K562 (cell line): ENCODE data around the gene LRRC39. TPM values are rescaled to one million over a fixed set of nuclear protein-coding genes. Genes with fewer than 3 reads are reported as not detected.

Experiments
- ATF3 ChIP-seq, 2 experiments: fragments of 450-650 bp in 1 of 2; sonication (generic) in 1 of 2; formaldehyde crosslinking in 1 of 2; IDR thresholded peaks in 1 of 2; conservative IDR thresholded peaks in 1 of 2; 2 replicates each; pipeline versions ENCODE4 v1.6.1 to v1.8.1; 2016 to 2023; ENCODE audit warnings: mild to moderate bottlenecking in 2 of 2, moderate library complexity in 2 of 2, inconsistent platforms in 1 of 2, missing genetic modification reagents in 1 of 2
- CHD2 ChIP-seq: IDR thresholded peaks from 2 replicates; pipeline ENCODE4 v1.6.1; 2011; ENCODE audit warnings: low read depth, low read length
- CHD7 ChIP-seq: fragments of 200-600 bp; sonication (generic); IDR thresholded peaks from one replicate; pipeline ENCODE4 v1.6.1; 2012; ENCODE audit warnings: mild to moderate bottlenecking, low read depth, low read length, inconsistent platforms
- CLOCK ChIP-seq: fragments of 250-450 bp; sonication (Bioruptor Pico); IDR thresholded peaks from 2 replicates; pipeline ENCODE4 v1.4.0; 2020; ENCODE audit warnings: mild to moderate bottlenecking, moderate library complexity, borderline replicate concordance
- ETV1 ChIP-seq: fragments of 450-650 bp; conservative IDR thresholded peaks from 2 replicates; pipeline ENCODE4 v1.6.1; 2016; ENCODE audit warnings: missing genetic modification characterization, control low read depth, low read depth, missing compliant biosample characterization
- GTF2B ChIP-seq: IDR thresholded peaks from 2 replicates; pipeline ENCODE4 v1.6.1; 2011; ENCODE audit not compliant: insufficient read length; ENCODE audit errors: extremely low read depth
- NCOA4 ChIP-seq: fragments of 450-650 bp; IDR thresholded peaks from 2 replicates; pipeline ENCODE4 v1.6.1; 2018; ENCODE audit warnings: mild to moderate bottlenecking; ENCODE audit not compliant: partially characterized antibody
- ZNF79 ChIP-seq: fragments of 250-450 bp; sonication (Bioruptor Pico); IDR thresholded peaks from 2 replicates; pipeline ENCODE4 v1.4.0; 2020; ENCODE audit warnings: low read depth, mild to moderate bottlenecking, moderate library complexity
- polyA plus RNA-seq, 8 experiments: library from polyadenylated mRNA; depleted of rRNA in 4 of 8; stranded (reverse) in 5 of 8; unstranded in 3 of 8; fragments of >200 nt; fragmentation: Nextera tagmentation in 2 of 8; fragmentation: Illumina TruSeq in 1 of 8; extraction: Ambion mirVana in 2 of 8; extraction: Trizol in 1 of 8; gene quantifications; 2 replicates each; pipeline versions ENCODE4 v1.2.1 to v1.2.3, GENCODE V29; 2011 to 2014; ENCODE audit warnings: inconsistent platforms in 1 of 8, missing spikeins in 1 of 8
- total RNA-seq, 7 experiments: library from RNA; depleted of rRNA in 6 of 7; stranded (reverse); fragments of >200 nt in 6 of 7; fragmentation: Illumina TruSeq in 2 of 7; extraction: Trizol in 2 of 7; gene quantifications; 2 replicates each; pipeline versions ENCODE4 v1.2.1 to v1.2.3, GENCODE V29; 2011 to 2021; ENCODE audit warnings: low replicate concordance in 1 of 7

Gene LRRC39
- total and polyA plus RNA-seq, 9 of the 15 experiments (the other 6 are each of a cell fraction or from before 2014, with no cell fraction given), result 1.00 to 3.1 (median 1.3) TPM

- TF ChIP-seq ATF3 (IDR thresholded peaks at IDR 0.05) (peak; percentile 44; the same call in 1 of the 2 replicates), ATF3 (CRISPR knock-in tag; conservative IDR thresholded peaks at IDR 0.05) (no peak; the same call in 1 of the 2 replicates), ZNF79 (CRISPR knock-in tag) (no peak), CHD7 (no peak), CLOCK (CRISPR knock-in tag) (no peak), NCOA4 (no peak), CHD2 (no peak), GTF2B (no peak), ETV1 (tag) (peak; percentile 96)
Observed at GRCh38 chr1:100132566-100133477, 45.2 kb downstream of the LRRC39 start, which contains the start of the genes SASS6 and TRMT13 (continued).
